ENCODE results near the gene ZNF441.
A peak's percentile ranks its signal among the peaks of the same experiment; 100 is the strongest.
"Not testable (repeated sequence)": the region's sequence is repeated elsewhere in the genome, so short reads cannot be mapped to it uniquely, and the experiment has no call there.

Gene ZNF441

DNA sequence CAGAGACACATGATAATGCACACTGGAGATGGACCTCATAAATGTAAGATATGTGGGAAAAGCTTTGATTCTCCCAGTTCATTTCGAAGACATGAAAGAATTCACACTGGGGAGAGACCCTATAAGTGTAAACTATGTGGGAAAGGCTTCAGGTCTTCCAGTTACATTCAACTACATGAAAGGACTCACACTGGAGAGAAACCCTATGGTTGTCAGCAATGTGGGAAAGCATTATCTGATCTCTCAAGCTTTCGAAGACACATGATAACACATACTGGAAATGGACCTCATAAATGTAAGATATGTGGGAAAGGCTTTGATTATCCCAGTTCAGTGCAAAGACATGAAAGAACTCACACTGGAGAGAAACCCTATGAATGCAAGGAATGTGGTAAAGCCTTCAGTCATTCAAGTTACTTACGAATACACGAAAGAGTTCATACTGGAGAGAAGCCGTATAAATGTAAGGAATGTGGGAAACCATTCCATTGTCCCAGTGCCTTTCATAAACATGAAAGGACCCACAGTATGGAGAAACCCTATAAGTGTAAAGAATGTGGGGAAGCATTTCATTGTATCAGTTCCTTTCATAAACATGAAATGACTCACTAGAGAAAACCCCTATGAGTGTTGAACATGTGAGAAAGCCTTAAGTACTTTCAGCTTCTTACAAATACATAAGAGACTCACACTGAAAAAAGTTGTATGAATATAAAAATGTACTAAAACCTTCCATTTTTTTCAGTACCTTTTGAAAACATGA lies 14.7 kb downstream of the ZNF441 start:
- DNase-seq = no peak

DNA sequence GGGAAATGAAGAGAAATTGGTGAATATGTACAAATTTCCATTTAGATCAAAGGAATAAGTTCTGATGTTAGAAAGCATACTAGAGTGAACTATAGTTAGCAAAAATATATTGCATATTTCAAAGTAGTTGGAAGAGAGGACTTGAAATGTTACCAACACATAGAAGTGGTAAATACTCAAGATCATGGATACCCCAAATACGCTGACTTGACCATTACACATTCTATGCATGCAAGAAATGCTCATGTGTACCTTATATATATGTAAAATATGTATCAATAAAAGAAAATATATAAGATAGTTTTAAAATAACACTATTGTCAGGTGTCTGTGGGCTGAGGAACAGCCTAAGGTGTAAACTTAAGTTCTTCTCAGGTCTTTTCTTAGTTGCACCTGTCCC lies 17.0 kb downstream of the ZNF441 start:
- DNase-seq = no peak

DNA sequence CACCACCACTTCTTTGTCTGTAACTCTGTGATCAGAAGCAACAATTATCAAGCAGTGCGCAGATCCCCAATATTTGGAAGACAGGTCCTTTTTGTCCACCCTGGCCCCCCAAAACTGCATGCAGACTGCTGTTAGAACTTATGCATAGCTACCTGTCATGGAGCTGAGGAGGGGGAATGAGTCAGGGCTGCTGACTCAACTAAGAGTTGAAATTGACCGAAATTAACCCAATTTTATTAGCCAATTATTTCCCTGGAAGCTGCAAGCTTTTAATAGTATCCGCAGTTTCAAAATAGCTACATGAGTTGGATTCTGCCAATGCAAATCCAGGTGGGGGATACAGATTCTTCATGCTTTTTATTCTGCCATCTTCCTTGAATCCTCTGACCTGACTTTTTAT lies 17.6 kb downstream of the ZNF441 start:
- no peak for DNase-seq

DNA sequence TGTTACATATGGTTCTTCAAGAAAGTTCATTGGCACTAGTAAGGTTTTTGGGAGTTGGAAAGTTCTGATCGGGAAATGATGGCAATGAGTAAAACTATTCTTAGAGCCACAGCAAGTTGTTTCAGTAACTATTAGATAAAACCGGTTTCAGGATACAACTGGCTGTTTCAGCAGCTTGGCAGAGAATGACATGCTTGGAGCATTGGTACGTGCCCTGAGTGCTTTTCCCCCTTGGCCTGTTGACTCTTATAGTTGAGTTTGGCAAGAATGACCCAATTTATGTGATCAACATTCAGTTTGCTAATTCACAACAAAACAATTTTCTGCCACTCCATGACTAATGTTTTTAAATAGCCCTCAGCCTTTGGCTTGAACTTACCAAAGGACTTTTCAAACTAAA lies 20.7 kb downstream of the ZNF441 start:
- DNase-seq = no peak

DNA sequence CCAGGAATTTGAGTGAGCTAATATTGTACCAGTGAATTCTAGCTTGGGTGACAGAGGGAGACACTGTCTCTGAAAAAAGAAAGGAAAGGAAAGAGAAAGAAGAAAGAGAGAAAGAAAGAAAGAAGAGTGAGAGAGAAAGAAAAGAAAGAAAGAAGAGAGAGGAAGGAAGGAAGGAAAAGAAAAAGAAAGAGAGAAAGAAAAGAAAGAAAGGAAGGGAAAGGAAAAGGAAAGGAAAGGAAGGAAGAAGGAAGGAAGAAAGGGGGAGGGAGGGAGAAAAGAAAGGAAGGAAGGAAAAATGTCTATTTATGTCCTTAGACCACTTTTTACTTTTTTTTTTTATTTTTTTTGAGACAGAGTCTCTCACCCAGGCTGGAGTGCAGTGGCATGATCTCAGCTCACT lies 26.1 kb downstream of the ZNF441 start:
- DNase-seq = no peak

DNA sequence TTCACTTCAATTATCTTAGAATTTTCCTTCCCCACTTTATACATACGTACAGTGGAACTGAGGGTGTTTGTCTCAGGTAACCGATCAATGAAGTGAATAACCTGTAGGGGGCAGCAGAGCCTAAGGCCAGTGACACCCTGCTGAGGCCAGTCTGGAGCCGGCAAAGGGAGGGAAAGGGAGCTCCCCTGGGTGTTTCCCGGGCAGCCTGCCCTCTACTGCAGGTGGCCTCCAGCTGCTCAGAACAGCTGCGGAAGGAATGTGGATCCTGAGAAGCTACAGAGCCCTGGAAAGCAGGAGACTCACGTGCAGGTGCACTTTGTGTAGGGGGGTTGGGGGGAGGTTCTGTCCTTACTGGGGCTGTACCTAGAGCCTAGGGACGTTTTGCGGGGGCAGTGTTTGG lies 30.7 kb downstream of the ZNF441 start:
- peak; percentile 86 to 93 for DNase-seq

DNA sequence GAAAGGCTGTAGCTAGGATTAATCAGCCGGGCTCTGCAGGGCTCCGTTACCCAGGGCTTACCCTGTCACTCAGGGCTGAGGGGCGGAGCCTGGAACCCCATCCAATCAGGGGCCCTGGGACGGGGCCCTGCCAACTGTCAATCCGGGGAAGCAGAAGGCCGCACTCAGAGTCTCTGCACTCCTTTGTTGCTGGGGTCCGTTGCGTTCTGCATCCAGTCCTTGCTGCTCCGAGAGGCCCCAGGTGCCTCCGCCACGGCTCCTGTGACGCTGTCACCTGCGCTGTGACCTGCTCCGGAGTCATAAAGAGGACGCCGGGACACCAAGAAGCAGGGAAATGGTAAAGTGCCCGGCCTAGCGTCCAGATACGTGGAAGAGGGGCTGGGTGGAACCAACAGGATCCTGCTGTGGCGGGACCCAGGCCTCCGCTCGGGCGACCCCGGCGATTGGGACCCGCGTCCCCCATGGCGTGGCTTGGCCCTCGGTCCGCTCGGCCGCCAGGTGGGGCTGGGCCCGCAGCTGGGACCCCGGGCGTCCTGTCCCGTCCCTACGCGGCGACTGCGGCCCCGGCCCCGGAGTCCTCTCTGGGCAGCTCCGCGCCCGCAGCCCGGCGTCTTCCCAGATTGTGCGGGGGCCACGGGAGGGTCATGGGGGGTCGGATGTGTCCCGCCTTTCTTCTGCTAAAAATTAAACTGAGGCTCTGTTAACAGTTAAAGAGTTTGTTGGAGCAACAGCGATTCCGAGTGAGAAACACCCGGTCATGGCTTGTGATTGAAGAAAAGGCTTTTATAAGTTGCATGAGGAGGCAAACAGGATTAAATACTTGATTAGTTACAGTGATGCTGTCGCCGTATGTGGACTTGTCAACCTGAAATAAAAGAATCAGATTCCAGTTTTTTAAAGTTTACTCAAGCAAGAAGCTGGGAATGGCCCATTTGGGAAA lies 31.9 kb downstream of the ZNF441 start, which contains the start of gene ZNF491:
Gene ZNF491, plus strand, starts transcription at position 133 of the 940 bp plus-strand sequence. CDS start 7,431 bp downstream, outside the sequence.
- DNase-seq = peak; percentile 84 to 92

DNA sequence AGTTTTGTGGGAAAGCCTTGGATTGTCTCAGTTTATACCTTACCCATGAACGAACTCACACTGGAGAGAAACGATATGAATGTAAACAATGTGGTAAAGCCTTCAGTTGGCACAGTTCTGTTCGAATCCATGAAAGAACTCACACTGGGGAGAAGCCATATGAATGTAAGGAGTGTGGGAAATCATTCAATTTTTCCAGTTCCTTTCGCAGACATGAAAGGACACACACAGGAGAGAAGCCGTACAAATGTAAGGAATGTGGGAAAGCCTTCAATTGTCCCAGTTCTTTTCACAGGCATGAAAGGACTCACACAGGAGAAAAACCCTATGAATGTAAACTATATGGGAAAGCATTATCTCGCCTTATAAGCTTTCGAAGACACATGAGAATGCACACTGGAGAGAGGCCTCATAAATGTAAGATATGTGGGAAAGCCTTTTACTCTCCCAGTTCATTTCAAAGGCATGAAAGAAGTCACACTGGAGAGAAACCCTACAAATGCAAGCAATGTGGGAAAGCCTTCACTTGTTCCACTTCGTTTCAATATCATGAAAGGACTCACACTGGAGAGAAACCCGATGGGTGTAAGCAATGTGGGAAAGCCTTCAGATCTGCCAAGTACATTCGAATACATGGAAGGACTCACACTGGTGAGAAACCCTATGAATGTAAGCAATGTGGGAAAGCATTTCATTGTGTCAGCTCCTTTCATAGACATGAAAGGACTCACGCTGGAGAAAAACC lies 39.7 kb downstream of the ZNF441 start:
- DNase-seq = no peak

DNA sequence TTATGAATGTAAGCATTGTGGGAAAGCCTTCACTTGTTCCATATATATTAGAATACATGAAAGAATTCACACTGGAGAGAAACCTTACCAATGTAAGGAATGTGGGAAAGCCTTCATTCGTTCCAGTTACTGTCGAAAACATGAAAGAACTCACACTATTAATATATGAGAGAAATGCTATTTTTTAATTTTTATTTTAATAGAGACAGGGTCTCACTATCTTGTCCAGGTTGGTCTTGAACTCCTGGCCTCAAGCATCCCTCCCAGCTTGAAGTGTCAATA lies 40.2 kb downstream of the ZNF441 start:
- no peak for DNase-seq

DNA sequence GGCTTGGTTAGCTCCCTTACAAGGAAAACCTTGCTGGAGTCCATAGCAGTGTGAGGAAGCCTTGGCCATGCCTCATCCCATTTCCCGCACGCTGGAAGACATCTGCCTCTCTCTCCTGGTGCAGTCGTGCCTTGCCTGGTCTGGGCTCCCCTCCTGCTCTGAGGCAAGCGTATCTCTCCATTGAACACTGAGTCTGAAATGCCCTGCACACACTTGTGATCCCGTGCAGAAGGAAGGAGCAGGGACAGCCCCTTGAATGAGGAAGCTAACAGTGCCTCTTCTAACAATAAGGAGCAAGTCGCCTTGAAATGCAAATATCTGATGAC lies 46.9 kb downstream of the ZNF441 start:
- peak in 1 of 2 experiments; percentile 42 for DNase-seq

DNA sequence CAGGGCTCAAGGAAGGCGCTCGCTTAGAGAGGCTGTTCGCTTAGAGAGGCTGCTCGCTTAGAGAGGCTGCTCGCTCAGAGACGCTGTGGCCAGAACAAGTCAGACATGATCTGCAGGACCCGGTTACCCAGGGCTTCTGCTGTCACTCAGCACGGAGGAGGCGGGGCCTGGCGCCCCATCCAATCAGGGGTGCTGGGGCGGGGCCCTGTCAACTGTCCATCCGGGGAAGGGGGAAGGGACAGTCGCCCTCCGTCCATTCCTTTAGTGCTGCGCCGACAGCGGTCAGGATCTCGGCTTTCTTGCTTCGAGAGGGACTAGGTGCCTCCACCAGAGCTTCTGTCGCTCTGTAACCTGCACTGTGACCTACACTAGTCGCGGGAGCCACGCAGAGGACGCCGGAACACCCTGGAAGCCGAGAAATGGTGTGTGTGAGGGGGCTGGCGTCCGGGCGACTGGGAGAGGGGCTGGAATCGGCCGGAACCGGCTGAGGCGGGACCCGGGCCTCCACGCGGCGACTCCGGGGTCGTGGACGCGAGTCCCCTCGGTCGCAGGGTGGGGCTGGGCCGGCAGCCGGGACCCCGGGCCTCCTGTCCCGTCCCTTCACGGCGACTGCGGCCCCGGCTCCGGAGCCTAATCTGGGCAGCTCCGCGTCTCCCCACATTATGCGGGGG lies 47.4 kb downstream of the ZNF441 start, which contains the start of gene ZNF440:
Gene ZNF440, plus strand, starts transcription at position 245 of the 671 bp plus-strand sequence. Its CDS starts 175 bp downstream, at position 420.
- DNase-seq = peak; percentile 77 to 93

DNA sequence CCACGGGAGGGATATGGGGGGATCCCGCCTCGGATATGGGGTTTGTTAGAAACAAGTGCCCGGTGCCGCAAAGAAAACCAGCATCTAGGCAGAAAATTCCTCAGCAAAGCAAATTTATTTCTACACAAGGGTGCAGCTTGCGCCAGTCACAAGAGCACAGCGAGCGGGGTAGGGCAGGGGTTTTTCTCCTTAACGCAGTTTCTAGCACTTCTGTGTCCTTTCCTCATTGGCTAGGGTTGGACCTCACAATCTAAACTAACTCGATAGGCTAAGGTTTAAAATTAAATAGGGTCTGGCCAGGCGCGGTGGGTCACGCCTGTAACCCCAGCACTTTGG lies 47.9 kb downstream of the ZNF441 start:
- DNase-seq = peak; percentile 17 to 35

DNA sequence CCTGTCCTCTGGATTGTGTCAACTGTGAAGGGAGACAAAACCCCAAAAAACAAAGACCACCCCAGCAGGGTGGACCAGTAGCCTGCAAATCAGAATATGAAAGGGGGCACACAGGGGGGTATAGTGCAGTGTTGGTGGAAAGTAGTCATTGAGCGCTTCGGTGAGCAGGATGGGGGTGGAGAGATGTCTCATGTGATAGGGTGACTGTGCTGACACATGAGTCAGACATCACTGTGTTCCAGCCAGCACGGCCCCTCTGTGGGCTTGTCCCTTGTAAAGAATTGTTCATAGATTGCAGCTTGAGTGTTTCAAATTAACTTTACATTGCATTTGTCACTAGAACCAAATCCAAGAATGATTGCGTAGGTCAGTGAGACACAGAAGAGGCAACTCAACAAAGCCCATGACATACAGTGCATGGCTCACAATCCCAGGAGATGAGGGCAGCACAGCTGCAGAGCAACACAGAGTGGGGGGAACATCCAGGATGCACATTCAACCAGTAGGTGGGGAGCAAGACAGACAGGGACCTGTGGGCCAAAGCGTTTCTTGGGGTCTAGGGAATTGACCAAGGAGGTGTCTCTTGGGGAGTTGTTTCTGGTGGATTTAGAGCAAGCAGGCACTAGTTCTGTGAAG lies 54.8 kb downstream of the ZNF441 start:
- DNase-seq = no peak

DNA sequence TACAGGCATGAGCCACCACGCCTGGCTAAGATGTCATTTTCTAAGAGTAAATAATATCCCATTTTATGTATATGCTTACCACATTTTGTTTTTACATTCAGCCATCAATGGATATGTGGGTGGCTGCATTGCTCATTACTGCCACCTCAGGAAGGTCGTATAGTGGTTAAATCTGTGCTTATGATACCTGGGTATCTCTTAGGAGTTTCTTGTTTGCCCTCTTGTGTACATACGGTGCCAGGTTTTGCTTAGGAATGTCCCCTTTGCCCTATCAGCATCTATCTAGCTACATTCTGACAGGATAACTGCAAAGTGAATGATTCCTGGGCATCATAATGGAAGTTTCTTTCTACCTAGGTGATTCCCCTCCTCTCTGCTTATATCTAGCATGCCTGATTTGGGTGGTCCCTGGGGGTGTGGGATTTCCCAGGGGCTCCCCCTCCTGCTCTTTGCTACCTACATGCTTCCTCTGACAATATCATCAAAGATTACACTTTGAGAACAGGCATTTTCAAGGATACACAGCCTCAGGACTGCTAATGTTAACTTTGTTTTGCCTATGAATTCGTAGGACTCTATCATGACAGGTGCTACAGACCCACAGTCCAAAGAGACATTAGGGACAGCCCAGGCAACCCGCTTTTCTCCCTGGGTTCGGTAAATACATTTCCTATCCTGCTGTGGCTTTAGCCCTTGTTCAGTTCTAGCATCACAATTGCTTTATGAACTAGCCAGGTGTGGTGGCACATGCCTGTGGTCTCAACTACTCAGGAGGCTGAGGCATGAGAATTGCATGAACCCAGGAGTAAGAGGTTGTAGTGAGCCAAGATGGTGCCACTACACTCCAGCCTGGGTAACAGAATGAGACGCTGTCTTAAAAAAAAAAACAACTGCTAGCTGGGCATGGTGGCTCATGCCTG lies 62.4 kb downstream of the ZNF441 start:
- not testable (repeated sequence) for DNase-seq

DNA sequence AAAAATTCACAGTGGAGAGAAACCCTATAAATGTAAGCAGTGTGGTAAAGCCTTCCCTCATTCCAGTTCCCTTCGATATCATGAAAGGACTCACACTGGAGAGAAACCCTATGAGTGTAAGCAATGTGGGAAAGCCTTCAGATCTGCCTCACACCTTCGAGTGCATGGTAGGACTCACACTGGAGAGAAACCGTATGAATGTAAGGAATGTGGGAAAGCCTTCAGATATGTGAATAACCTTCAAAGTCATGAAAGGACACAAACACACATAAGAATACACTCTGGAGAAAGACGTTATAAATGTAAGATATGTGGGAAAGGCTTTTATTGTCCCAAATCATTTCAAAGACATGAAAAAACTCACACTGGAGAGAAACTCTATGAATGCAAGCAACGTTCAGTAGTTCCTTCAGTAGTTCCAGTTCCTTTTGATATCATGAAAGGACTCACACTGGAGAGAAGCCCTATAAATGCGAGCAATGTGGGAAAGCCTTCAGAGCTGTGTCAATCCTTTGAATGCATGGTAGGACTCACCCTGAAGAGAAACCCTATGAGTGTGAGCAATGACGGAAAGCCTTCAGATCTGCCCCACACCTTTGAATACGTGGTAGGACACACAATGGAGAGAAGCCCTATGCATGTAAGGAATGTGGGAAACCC lies 65.6 kb downstream of the ZNF441 start:
- DNase-seq = no peak

DNA sequence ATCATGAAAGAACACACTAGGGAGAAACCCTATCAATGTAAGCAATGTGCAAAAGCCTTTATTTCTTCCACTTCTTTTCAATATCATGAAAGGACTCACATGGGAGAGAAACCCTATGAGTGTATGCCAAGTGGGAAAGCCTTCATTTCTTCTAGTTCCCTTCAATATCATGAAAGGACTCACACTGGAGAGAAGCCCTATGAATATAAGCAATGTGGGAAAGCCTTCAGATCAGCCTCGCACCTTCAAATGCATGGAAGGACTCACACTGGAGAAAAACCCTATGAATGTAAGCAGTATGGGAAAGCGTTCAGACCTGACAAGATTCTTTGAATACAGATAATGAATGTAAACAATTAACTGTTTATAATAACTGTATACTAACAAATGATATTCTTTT lies 66.7 kb downstream of the ZNF441 start:
- no peak for DNase-seq
